Transverse colon (tissue), 4 donors: ENCODE measurements around the gene ZMIZ1.

Experiments used
- EP300 ChIP-seq: sonication (generic); formaldehyde crosslinking; IDR thresholded peaks from one replicate; pipeline ENCODE4 v1.6.1; 2017; ENCODE audit warnings: antibody characterized with exemption, low read depth
- POLR2A ChIP-seq: fragments of 450-650 bp; IDR thresholded peaks from one replicate; pipeline ENCODE4 v1.6.1; 2016; ENCODE audit warnings: antibody characterized with exemption, mild to moderate bottlenecking, moderate library complexity
- POLR2AphosphoS5 ChIP-seq, 3 donors: sonication (generic); formaldehyde crosslinking; IDR thresholded peaks; one replicate each; pipeline ENCODE4 v1.6.1; 2016; ENCODE audit warnings: antibody characterized with exemption in 3 of 3
- TF ChIP-seq, protein P1 (sequence below), 5 experiments: fragments of 200-600 bp in 3 of 5; fragments of 450-650 bp in 2 of 5; sonication (generic) in 3 of 5; IDR thresholded peaks; 1 replicate in 2 of 5; 2 replicates in 3 of 5; pipeline ENCODE4 v1.5.1; 2016 to 2017; ENCODE audit warnings: antibody characterized with exemption in 5 of 5, inconsistent platforms in 3 of 5, mild to moderate bottlenecking in 2 of 5, moderate library complexity in 1 of 5

DNA sequence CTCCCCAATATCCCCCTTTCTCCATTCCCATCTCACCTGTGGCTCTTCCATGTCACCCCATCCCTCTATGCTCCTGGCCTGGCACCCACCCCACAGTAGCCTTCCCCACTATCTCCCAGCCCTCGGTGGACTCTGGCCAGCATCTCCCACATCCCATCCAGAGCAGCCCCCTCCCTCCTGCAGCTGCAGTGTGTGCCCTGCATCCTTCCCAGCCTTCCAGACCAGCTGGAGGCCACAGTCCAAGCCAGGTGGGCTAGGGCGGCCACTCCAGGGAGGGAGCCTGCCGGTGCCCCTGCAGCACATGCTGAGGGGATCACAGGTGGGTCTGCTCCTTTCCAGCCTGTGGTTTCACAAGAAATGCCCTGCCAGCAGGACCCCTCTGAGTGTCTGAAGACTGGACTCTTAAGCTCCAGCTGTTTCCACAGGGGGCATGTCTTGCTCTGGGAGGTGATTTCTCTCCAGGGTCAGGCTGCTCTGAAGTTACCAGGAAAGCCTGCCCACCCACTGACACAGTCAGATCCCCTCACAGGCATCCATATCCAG, 187.6 kb downstream of the ZMIZ1 start:
- TF ChIP-seq, protein P1, sequence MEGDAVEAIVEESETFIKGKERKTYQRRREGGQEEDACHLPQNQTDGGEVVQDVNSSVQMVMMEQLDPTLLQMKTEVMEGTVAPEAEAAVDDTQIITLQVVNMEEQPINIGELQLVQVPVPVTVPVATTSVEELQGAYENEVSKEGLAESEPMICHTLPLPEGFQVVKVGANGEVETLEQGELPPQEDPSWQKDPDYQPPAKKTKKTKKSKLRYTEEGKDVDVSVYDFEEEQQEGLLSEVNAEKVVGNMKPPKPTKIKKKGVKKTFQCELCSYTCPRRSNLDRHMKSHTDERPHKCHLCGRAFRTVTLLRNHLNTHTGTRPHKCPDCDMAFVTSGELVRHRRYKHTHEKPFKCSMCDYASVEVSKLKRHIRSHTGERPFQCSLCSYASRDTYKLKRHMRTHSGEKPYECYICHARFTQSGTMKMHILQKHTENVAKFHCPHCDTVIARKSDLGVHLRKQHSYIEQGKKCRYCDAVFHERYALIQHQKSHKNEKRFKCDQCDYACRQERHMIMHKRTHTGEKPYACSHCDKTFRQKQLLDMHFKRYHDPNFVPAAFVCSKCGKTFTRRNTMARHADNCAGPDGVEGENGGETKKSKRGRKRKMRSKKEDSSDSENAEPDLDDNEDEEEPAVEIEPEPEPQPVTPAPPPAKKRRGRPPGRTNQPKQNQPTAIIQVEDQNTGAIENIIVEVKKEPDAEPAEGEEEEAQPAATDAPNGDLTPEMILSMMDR (IDR thresholded peaks at IDR 0.05) = no peak
- TF ChIP-seq POLR2AphosphoS5 (IDR thresholded peaks at IDR 0.05) (no peak), EP300 (no peak), POLR2A (no peak)
